Activated naive CD8-positive, alpha-beta T cell treated with anti-CD3 and anti-CD28 coated beads, Interleukin-2, amount 50 U/mL, for 24 hours (primary cell): ENCODE data around the gene CHCHD10.

ENCODE experiments used
- ATAC-seq: fragments of 150-1000 bp; cut with Tn5 transposase; one replicate; pipeline ENCODE4 v1.10.0; 2021
- DNase-seq: peaks from one replicate; pipeline ENCODE4 v3.0.0; 2021
- H3K27ac Mint-ChIP-seq: one replicate; pipeline ENCODE4 v1.8.0; 2021; ENCODE audit warnings: mild to moderate bottlenecking, mixed read lengths
- H3K27me3 Mint-ChIP-seq: one replicate; pipeline ENCODE4 v1.8.0; 2021; ENCODE audit warnings: mixed read lengths
- H3K36me3 Mint-ChIP-seq: one replicate; pipeline ENCODE4 v1.8.0; 2021; ENCODE audit warnings: low read depth, mixed read lengths
- H3K4me1 Mint-ChIP-seq: one replicate; pipeline ENCODE4 v1.8.0; 2021; ENCODE audit warnings: mixed read lengths
- H3K4me3 Mint-ChIP-seq: one replicate; pipeline ENCODE4 v1.8.0; 2021; ENCODE audit warnings: mild to moderate bottlenecking, moderate library complexity, mixed read lengths
- H3K9me3 Mint-ChIP-seq: one replicate; pipeline ENCODE4 v1.8.0; 2021; ENCODE audit warnings: mixed read lengths

The CHCHD10 gene

DNA sequence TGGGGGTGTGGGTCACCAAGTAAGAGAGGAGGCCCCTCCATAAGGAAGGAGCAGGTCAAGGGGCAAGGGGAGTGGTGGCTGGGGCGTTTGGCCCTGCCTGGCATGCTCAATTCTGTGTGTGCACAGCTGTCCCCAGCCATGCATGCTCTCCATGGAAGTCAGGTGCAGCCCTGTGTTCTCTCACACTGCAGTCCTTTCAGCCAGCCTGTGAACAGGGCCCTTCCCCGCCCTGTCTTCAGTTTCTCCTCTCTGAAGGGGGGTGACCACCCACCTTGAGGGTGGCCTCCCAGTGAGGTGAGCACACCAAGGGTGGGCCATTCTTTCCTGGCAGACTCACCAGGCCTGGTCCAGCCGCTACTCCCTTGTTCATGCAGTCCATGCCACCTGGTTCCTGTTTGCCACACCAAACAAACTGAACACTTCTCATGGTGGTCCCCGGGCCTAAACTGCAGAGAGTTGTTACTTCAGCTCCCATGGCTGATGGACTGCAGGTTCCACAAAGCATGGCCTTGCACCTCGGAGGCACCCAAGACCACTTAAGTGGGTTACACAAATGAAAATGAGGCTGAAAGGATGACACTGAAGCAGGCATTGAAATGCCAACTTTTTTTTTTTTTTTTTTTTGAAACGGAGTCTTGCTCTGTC is 1.7 kb upstream of the CHCHD10 start:
- Mint-ChIP-seq H3K4me3 (peak overlapping the region; percentile 36), H3K27me3 (no peaks in the 10 kb centered on the region), H3K9me3 (no peaks in the 10 kb centered on the region), H3K36me3 (peaks cover 7% of the 10 kb centered on the region), H3K27ac (no peak overlapping the region), H3K4me1 (peaks cover 43% of the 10 kb centered on the region)
- ATAC-seq (no peak), DNase-seq (no peak)

DNA sequence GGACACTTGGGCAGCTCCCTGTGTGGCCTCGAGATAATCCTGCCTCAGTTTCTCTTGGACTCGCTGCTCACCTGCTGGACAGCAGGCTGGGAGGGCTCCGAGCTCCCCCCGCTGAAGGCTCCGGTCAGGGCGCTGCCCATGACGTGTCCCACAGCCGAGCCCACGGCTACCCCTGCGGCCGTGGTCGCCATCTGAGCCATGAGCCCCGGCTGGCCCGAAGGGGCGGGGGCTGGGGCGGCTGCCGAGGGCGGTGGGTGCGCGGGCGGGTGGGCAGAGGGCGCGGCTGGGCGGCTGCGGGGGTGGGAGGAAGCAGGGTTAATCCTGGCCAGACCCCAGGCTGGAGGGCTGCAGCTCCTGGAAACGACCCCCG is 484 bp downstream of the CHCHD10 start:
- Mint-ChIP-seq H3K9me3 (no peaks in the 10 kb centered on the region), H3K27ac (peak overlapping the region; percentile 78), H3K36me3 (peaks cover 9% of the 10 kb centered on the region), H3K27me3 (no peaks in the 10 kb centered on the region), H3K4me3 (peak overlapping the region; percentile 81), H3K4me1 (peaks cover 56% of the 10 kb centered on the region)
- ATAC-seq (no peak), DNase-seq (no peak)

DNA sequence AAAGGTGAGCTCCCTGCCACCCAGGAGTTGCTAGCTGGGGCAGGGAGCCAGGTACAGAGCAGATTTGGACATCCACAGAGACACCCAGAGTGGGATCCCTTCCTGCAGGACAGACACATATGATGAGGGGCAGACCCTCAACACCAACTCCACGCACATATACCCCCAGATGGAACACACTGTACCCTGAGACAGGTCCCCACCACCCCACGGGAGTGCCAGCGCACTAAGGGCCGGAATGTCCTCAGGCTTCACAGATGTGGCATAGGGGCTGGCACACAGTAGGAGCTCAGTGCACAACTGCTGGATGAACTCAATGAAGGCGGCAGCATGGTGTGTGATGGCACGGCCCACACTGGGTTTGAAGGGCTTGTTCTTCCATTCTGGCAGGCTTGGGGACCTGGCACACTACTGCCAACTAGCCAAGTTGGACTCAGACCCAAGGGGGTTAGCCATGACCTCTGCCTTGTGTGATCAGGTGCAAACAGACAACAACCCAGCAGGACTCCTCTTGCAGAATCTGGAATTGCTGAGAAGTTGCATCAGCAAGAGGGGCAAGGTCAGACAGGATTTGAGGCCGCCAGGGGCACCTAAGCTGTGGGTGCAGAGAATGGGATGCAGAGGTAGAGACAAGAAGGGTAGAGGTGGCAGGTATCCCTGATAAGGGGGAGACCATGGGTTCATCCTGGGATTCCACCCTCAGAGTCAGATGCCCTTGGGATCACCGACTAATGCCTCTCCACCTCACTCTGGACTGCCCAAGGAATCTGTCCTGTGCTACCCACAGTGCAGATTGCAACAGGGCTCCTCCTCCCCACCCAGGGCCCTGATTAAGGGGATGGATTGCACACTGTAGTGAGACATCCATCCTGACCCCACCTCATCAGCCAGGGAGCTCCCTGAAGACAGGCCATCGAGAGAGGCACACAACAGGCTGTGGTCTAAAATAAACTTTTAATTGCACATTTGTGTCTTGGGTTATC is 2.6 kb downstream of the CHCHD10 start:
- Mint-ChIP-seq H3K9me3 (no peaks in the 10 kb centered on the region), H3K36me3 (peaks cover 9% of the 10 kb centered on the region), H3K4me1 (peaks cover 47% of the 10 kb centered on the region), H3K4me3 (peak overlapping the region; percentile 42), H3K27me3 (no peaks in the 10 kb centered on the region), H3K27ac (peak overlapping the region; percentile 42)
- DNase-seq (no peak), ATAC-seq (no peak)

DNA sequence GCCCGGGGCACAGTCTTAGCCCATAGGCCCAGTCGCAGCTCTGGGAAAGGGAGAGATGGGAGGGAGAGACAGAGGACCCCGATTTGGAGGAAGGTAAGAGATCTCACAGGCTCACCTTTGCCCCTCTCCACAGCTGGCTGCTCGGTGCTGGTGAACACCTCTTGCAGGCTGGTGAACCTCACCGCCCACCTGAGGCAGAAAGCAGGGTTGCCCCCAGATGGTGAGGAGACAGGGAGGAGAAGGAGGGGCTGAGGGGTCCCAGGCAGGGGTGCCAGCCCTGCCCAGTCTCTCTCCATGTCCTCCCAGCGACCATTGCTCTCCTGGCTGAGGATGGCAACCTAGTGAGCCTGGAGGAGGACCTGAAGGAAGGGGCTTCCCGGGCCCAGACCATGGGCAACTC is 3.8 kb downstream of the CHCHD10 start:
- H3K27ac Mint-ChIP-seq: peak overlapping the region; percentile 72
- H3K4me1 Mint-ChIP-seq: peaks cover 40% of the 10 kb centered on the region
- H3K27me3 Mint-ChIP-seq: no peaks in the 10 kb centered on the region
- peak overlapping the region; percentile 66 for H3K4me3 Mint-ChIP-seq
- no peaks in the 10 kb centered on the region for H3K9me3 Mint-ChIP-seq
- H3K36me3 Mint-ChIP-seq: peaks cover 9% of the 10 kb centered on the region
- peak; percentile 4 for ATAC-seq
- DNase-seq: no peak

DNA sequence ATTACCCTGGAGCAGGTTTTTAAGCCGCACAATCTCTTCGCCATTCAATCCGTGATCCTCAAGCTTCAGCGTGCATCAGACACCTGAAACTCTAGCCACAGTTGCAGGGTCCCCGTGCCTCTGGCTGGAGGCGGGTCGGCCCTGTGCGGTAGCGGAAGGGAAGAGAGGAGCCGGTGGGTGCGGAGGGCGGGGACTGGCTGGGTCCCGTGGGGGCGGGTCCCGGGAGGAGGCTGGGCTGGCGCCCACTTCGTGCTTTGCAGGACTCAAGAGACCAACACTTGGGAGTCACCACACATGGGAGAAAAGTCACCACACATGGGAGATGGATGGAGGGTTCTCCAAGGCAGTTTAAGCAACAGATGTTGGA is 4.2 kb downstream of the CHCHD10 start:
- Mint-ChIP-seq H3K36me3 (peaks cover 9% of the 10 kb centered on the region), H3K27ac (peak overlapping the region; percentile 72), H3K27me3 (no peaks in the 10 kb centered on the region), H3K4me3 (peak overlapping the region; percentile 66), H3K9me3 (no peaks in the 10 kb centered on the region), H3K4me1 (peaks cover 40% of the 10 kb centered on the region)
- ATAC-seq (peak; percentile 25), DNase-seq (peak; percentile 75)

DNA sequence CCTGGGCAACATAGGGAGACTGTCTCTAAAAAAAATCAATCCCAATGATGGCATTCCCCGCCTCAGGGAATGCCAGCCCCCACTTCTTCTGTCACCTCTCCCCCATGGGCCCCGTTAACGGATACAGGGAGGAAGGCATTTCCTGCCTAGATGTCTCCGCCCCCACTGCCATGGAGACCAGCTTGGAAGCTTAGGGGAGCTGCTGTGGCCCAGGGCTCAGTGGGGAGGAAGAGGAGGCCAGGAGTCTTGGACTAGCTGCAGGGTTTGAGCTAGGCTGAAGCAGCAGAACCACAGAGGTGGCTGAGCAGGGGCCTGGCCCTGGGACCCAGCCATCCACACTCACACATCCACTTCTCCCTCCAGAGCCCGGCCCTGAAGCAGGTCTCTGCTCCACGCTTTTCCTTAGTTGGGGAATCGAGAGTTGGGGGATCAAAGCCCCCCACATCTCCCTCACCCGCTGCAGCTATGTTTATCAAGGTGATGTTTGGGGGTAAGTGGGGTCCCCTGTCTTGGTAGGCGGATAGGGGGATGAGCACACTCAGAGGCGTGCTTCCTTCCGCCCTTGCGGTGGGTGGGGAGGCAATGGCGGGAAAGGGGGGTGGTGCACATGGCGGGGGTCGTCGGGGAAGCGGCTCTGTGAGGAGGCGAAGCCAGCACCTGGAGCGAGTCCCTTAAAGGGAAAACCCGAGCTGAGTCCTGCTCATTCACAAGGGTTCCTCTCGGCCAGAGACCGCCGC is 4.8 kb downstream of the CHCHD10 start, which contains the start of gene C22orf15:
C22orf15 (plus strand) TSS at position 149 of the 737 bp plus-strand sequence; CDS start at position 466, 317 bp downstream.
- peaks cover 9% of the 10 kb centered on the region for H3K36me3 Mint-ChIP-seq
- peak within 1 kb of the TSS; percentile 66 for H3K4me3 Mint-ChIP-seq
- DNase-seq (peak; percentile 24), ATAC-seq (no peak)
- no peaks in the 10 kb centered on the region for H3K9me3 Mint-ChIP-seq
- no peaks in the 10 kb centered on the region for H3K27me3 Mint-ChIP-seq
- H3K4me1 Mint-ChIP-seq: peaks cover 40% of the 10 kb centered on the region
- H3K27ac Mint-ChIP-seq: peak within 1 kb of the TSS; percentile 72

DNA sequence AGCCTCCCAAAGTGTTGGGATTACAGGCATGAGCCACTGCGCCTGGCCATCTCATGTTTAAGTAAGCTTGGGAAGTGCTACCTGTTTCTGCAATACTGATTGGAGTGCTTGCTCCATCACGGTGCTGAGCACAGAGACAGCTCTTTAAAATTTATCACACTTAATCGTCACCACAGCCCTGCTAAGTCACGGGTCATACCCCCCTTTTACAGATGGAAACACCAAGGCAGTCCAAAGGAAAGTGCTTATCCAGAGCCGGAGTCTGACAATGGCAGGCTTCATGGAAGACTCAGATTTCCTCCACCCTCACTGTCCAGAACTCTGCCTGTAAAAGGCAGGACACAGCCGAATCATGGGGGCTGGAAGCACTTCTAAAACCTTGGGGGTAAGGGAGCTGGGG is 7.7 kb downstream of the CHCHD10 start:
- Mint-ChIP-seq H3K4me1 (peaks cover 31% of the 10 kb centered on the region), H3K27me3 (no peaks in the 10 kb centered on the region), H3K9me3 (no peaks in the 10 kb centered on the region), H3K4me3 (no peak overlapping the region), H3K36me3 (peaks cover 2% of the 10 kb centered on the region), H3K27ac (no peak overlapping the region)
- DNase-seq: no peak
- ATAC-seq: no peak

DNA sequence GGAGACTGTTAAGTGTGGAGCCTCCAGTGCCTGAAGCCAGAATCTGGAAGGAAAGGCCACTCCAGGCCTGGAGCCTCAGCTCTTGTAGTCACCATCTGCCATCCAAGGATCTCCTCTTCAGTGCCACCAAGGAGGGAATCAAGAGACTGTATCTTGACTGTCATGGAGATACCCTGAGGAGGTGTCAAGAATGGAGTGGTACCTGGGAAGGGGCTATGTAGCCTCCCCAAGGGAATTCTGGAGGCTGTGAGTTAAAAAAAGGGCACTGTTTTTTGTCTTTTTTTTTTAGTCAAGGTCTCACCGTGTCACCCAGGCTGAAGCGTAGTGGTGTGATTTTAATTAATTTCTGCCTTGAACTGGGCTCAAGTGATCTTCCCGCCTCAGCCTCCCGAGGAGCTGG is 8.2 kb downstream of the CHCHD10 start:
- H3K27me3 Mint-ChIP-seq: no peaks in the 10 kb centered on the region
- no peaks in the 10 kb centered on the region for H3K9me3 Mint-ChIP-seq
- H3K4me1 Mint-ChIP-seq: peaks cover 26% of the 10 kb centered on the region
- no peak for DNase-seq
- H3K4me3 Mint-ChIP-seq: no peak overlapping the region
- no peak overlapping the region for H3K27ac Mint-ChIP-seq
- no peak for ATAC-seq
- peaks cover 2% of the 10 kb centered on the region for H3K36me3 Mint-ChIP-seq

DNA sequence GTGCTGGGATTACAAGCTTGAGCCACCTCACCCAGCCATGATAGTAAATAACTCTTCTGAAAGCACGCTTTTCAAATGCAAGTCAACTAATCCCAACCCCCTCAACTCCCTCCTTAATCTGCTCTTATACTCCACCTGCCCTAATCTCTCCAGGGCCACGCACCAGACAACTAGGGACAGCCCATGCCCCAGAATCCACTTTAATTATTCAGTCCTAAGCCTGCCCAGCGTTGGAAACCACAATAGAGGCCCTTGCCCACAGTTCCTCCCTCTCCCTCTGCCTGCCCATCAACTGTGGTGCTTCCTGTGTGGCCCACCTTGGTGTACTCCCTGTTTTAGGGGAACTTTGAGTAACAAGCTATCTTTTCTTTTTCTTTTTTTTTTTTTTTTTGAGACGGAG is 10.9 kb downstream of the CHCHD10 start:
- Mint-ChIP-seq H3K27me3 (no peaks in the 10 kb centered on the region), H3K4me3 (no peak overlapping the region), H3K4me1 (peaks cover 7% of the 10 kb centered on the region), H3K27ac (no peak overlapping the region), H3K9me3 (no peaks in the 10 kb centered on the region), H3K36me3 (no peaks in the 10 kb centered on the region)
- DNase-seq (no peak), ATAC-seq (no peak)

DNA sequence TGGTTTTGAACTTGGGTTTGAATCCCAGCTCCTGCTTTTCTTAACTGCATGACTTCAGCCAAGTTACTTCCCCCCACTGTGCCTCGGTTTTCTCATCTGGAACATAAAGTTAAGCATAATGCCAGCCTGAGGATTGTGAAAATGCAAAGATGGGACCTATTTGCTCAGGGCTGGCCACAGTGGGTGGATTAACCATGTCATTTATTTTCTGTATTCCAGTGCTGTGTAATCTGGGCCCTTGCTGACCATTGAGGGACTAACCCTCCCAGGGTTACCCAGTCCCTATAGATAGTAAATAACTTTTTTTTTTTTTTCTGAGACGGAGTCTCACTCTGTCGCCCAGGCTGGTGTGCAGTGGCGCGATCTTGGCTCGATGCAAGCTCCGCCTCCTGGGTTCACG is 12.1 kb downstream of the CHCHD10 start:
- no peaks in the 10 kb centered on the region for H3K9me3 Mint-ChIP-seq
- no peaks in the 10 kb centered on the region for H3K27me3 Mint-ChIP-seq
- no peak for ATAC-seq
- H3K27ac Mint-ChIP-seq: no peak overlapping the region
- H3K4me1 Mint-ChIP-seq: peaks cover 9% of the 10 kb centered on the region
- no peaks in the 10 kb centered on the region for H3K36me3 Mint-ChIP-seq
- no peak overlapping the region for H3K4me3 Mint-ChIP-seq
- DNase-seq: no peak

DNA sequence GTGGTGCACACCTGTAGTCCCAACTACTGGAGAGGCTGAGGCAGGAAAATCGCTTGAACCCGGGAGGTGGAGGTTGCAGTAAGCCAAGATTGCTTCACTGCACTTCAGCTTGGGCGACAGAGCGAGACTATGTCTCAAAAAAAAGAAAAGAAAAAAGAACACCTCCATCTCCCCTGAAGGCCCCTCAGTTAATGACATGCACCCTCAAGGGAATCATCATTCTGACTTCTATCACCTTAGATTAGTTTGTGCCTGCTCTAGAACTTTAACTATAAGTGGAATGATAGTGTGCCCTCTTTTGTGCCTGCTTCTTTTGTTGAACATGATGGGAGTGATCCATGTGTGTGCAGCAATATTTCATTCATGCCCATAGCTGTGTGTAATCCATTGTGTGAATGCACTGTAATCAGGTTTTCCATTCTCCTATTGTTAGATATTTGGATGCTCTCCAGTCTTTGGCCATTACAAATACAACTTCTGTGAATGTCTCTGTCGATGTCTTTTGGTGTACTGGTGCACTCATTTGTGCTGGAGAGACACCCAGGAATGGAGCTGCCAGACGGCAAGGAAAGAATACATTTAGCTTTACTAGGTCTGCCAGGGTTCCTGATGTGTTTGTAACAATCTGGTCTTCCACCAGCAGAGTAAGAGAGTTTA is 12.7 kb downstream of the CHCHD10 start:
- ATAC-seq (no peak), DNase-seq (no peak)
- Mint-ChIP-seq H3K27ac (no peak overlapping the region), H3K9me3 (no peaks in the 10 kb centered on the region), H3K27me3 (no peaks in the 10 kb centered on the region), H3K4me3 (no peak overlapping the region), H3K36me3 (no peaks in the 10 kb centered on the region), H3K4me1 (peaks cover 12% of the 10 kb centered on the region)

DNA sequence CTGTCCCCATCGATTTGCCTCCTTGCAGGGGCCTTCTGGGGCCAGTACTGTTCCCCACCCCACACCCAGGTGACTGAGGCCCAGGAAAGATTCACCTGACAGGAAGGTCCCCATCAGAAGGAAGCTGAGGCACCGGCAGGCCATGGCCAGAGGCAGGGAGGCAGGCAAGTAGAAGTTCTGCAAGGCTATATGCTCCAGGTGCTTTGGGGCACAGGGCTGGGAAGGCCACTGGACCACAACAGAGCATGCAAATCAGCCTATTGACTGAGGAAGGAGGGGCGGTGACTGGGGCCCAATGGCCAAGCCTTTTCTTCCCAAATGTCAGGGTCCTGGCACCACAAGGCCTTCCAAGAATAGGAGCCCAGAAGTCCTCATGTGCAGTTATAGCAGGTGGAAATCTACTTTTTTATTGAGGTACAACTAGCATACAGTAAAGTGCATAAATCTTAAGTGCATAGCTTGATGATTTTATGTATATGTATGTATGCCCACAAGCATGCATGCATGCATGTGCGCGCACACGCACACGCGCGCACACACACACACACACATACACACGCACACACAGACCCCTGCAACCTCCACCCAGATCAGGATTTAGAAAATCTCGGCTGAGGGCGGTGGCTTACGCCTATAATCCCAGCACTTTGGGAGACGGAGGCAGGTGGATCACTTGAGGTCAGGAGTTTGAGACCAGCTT is 13.4 kb downstream of the CHCHD10 start, which contains the start of gene VPREB3:
VPREB3 (minus strand) TSS at position 206 of the 700 bp plus-strand sequence; CDS start at position 144, 62 bp downstream.
- Mint-ChIP-seq H3K9me3 (no peaks in the 10 kb centered on the region), H3K27me3 (no peaks in the 10 kb centered on the region), H3K4me3 (no peak within 1 kb of the TSS), H3K36me3 (no peaks in the 10 kb centered on the region), H3K27ac (no peak within 1 kb of the TSS), H3K4me1 (peaks cover 18% of the 10 kb centered on the region)
- DNase-seq (no peak), ATAC-seq (no peak)

DNA sequence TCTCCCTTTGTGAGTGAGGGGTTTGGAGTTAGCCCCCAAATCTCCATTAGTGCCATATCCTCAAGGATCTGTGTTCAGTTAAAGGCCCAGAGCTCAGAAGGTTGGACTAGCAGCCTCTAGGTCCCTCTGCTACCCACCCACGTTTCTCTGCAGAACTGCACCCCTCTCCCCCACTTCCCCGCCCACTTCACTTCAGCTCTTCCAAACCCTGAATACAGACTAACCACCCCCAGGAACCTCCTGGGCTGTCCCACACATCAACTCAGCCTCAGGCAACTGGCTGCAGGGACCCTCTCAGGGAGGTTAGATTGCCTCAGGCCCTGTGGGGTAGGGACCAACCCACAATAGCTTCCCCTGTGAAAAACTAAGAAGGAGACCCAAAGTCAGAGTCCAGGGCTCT is 14.4 kb downstream of the CHCHD10 start:
- no peak for DNase-seq
- ATAC-seq: no peak
- H3K4me1 Mint-ChIP-seq: peaks cover 18% of the 10 kb centered on the region
- H3K9me3 Mint-ChIP-seq: no peaks in the 10 kb centered on the region
- no peaks in the 10 kb centered on the region for H3K27me3 Mint-ChIP-seq
- no peak overlapping the region for H3K27ac Mint-ChIP-seq
- no peaks in the 10 kb centered on the region for H3K36me3 Mint-ChIP-seq
- no peak overlapping the region for H3K4me3 Mint-ChIP-seq

DNA sequence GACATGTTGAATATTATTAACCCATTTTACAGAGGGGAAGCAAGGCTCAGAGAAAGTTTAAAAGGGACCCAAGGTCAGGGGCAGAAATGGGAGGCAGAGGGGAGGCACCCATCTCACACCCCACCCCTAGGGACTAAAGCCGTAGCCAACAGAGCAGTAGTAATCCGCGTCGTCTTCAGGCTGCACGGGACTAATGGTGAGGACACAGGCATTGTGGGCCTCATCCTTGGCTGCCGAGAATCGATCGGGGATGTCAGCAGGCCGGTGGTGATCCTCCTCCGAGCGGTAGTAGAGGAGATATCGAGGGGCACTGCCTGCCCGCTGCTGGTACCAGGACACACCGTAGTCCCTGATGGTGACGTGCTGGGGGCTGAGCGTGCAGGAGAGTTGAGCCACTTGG is 15.0 kb downstream of the CHCHD10 start:
- no peaks in the 10 kb centered on the region for H3K27me3 Mint-ChIP-seq
- DNase-seq (no peak), ATAC-seq (no peak)
- peaks cover 18% of the 10 kb centered on the region for H3K4me1 Mint-ChIP-seq
- H3K4me3 Mint-ChIP-seq: peak overlapping the region; percentile 76
- no peaks in the 10 kb centered on the region for H3K36me3 Mint-ChIP-seq
- H3K9me3 Mint-ChIP-seq: no peaks in the 10 kb centered on the region
- H3K27ac Mint-ChIP-seq: peak overlapping the region; percentile 53
